Esophagus muscularis mucosa (tissue), 4 donors: Measurements from ENCODE around the gene ACADS.

Experiments used
- CTCF ChIP-seq, 3 experiments: fragments of 200-600 bp in 2 of 3; fragments of 450-650 bp in 1 of 3; sonication (generic) in 2 of 3; IDR thresholded peaks; one replicate each; pipeline ENCODE4 v1.5.1; 2017 to 2019; ENCODE audit warnings: antibody characterized with exemption in 3 of 3, mild to moderate bottlenecking in 2 of 3, moderate library complexity in 1 of 3
- EP300 ChIP-seq: sonication (generic); formaldehyde crosslinking; IDR thresholded peaks from one replicate; pipeline ENCODE4 v1.6.1; 2017; ENCODE audit warnings: antibody characterized with exemption
- POLR2A ChIP-seq: fragments of 450-650 bp; IDR thresholded peaks from one replicate; pipeline ENCODE4 v1.6.1; 2017; ENCODE audit warnings: antibody characterized with exemption, moderate library complexity, mild to moderate bottlenecking, low read depth
- POLR2AphosphoS5 ChIP-seq, 2 donors: sonication (generic); formaldehyde crosslinking; IDR thresholded peaks; one replicate each; pipeline ENCODE4 v1.6.1; 2017; ENCODE audit warnings: antibody characterized with exemption in 2 of 2

GRCh38 chr12:120710031-120710804, 15.4 kb upstream of the ACADS start, which contains the start of gene UNC119B:
- TF ChIP-seq POLR2A (no peak), CTCF (IDR thresholded peaks at IDR 0.05) (no peak), POLR2AphosphoS5 (IDR thresholded peaks at IDR 0.05) (peak; percentile 56 to 60), EP300 (no peak)
